Stomach smooth muscle (tissue), 2 donors: Measurements from ENCODE around the gene PLAC1.

Experiments used
- H3K27ac ChIP-seq: one replicate; pipeline ENCODE4 v1.7.0; 2013; ENCODE audit warnings: mild to moderate bottlenecking, low read length, inconsistent platforms
- H3K27me3 ChIP-seq, 2 donors: one replicate each; pipeline ENCODE4 v1.7.0; 2013; ENCODE audit warnings: low read length in 2 of 2; ENCODE audit not compliant: insufficient read depth in 2 of 2, control insufficient read depth in 1 of 2
- H3K36me3 ChIP-seq, 2 donors: one replicate each; pipeline ENCODE4 v1.7.0; 2013; ENCODE audit warnings: low read length in 2 of 2; ENCODE audit not compliant: control insufficient read depth in 2 of 2, insufficient read depth in 2 of 2
- H3K4me1 ChIP-seq: one replicate; pipeline ENCODE4 v1.7.0; 2013; ENCODE audit warnings: low read length; ENCODE audit not compliant: control insufficient read depth, insufficient read depth
- H3K4me3 ChIP-seq, 2 donors: one replicate each; pipeline ENCODE4 v1.7.0; 2013; ENCODE audit warnings: low read length in 2 of 2
- H3K9ac ChIP-seq, 2 donors: one replicate each; pipeline ENCODE4 v1.7.0; 2013; ENCODE audit warnings: low read length in 2 of 2, mild to moderate bottlenecking in 1 of 2
- H3K9me3 ChIP-seq, 2 donors: one replicate each; pipeline ENCODE4 v1.7.0; 2013; ENCODE audit warnings: low read length in 2 of 2; ENCODE audit not compliant: control insufficient read depth in 2 of 2
- donor health status: healthy.
- donor health status: Pancreatic carcinoma.

PLAC1 gene

DNA sequence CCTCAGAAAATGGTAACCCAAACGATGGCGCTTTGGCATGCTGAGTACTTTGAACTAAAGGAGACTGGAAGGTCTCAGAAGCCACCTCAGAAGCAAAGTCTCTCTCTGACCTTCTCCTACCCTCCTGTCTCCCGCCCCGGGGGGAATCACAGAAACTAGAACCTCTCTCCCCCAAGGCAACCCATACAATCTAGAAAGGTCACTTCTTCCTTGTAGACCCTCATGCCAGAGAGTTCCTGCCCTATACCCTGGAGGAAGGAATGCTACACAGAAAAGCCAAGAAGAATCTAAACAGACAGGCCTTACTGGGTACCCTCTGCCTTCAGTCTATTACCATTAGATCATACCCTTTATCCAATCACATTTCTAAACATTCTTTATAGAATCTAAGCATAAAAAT is 8.5 kb downstream of the PLAC1 start:
- H3K27me3 ChIP-seq: peaks cover 0 to 19% of the 10 kb centered on the region in 2 donors
- H3K4me1 ChIP-seq: no peaks in the 10 kb centered on the region
- H3K4me3 ChIP-seq: no peak overlapping the region
- H3K9me3 ChIP-seq: no peaks in the 10 kb centered on the region
- no peak overlapping the region for H3K9ac ChIP-seq
- no peak overlapping the region for H3K27ac ChIP-seq
- no peaks in the 10 kb centered on the region for H3K36me3 ChIP-seq

DNA sequence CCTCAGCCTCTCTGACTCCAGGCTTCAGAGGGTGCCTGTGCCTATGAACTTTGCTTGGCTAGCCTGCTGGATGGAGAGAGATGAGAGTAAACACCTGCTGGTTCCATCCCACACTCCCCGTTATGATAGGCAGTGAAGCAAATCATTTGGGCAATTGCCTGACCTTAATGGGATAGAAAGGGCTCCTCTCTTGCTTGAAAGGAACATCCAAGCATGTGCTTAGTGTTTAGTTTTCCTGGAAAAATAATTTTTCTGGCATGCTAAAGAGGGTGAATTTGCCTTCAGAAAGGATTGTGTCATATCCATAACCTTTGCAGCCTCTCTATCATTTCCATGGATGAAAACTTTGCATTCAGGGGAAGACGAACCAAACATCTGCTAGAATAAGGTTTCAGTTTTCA is 10.8 kb downstream of the PLAC1 start:
- Histone ChIP-seq H3K36me3 (no peaks in the 10 kb centered on the region), H3K4me3 (no peak overlapping the region), H3K9me3 (no peaks in the 10 kb centered on the region), H3K9ac (no peak overlapping the region), H3K4me1 (no peaks in the 10 kb centered on the region), H3K27ac (no peak overlapping the region), H3K27me3 (peaks cover 0 to 16% of the 10 kb centered on the region in 2 donors)

GRCh38 chrX:134646691-134647090 is 11.6 kb downstream of the PLAC1 start:
- no peaks in the 10 kb centered on the region for H3K9me3 ChIP-seq
- H3K36me3 ChIP-seq: no peaks in the 10 kb centered on the region
- H3K27ac ChIP-seq: no peak overlapping the region
- H3K27me3 ChIP-seq: peaks cover 0 to 14% of the 10 kb centered on the region in 2 donors
- no peaks in the 10 kb centered on the region for H3K4me1 ChIP-seq
- H3K4me3 ChIP-seq: no peak overlapping the region
- no peak overlapping the region for H3K9ac ChIP-seq

- Histone ChIP-seq H3K27me3 (peaks cover 0 to 16% of the 10 kb centered on the region in 2 donors), H3K36me3 (no peaks in the 10 kb centered on the region), H3K9me3 (no peaks in the 10 kb centered on the region), H3K4me3 (no peak overlapping the region), H3K4me1 (no peaks in the 10 kb centered on the region), H3K27ac (no peak overlapping the region), H3K9ac (no peak overlapping the region)
Observed at GRCh38 chrX:134645936-134646543, 12.2 kb downstream of the PLAC1 start.

- H3K4me1 ChIP-seq: no peaks in the 10 kb centered on the region
- peaks cover 0 to 10% of the 10 kb centered on the region in 2 donors for H3K27me3 ChIP-seq
- H3K4me3 ChIP-seq: no peak overlapping the region
- H3K36me3 ChIP-seq: no peaks in the 10 kb centered on the region
- no peak overlapping the region for H3K9ac ChIP-seq
- H3K9me3 ChIP-seq: no peaks in the 10 kb centered on the region
- H3K27ac ChIP-seq: no peak overlapping the region
Observed at GRCh38 chrX:134642386-134642785, 15.9 kb downstream of the PLAC1 start.

DNA sequence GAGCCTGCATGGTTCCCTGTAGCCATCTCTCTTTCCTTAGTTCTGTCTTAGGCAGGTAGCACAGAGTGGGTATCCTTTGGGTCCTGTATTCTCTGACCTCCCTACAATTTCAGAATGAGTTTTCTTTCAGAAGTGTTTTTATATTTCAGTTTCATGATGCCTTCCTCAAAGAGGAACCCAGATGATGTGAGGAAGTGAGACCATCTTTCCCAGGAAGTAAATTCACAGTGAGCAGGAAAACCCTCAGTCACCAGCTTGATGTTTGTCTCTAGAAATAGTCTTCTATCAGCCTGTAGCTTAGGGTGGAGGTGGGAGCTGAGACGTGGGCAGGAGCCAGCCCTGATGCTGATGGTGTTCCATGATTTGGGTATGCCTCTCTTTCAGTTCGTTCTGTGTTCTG is 16.9 kb downstream of the PLAC1 start:
- Histone ChIP-seq H3K4me1 (no peaks in the 10 kb centered on the region), H3K27me3 (peaks cover 0 to 3% of the 10 kb centered on the region in 2 donors), H3K9ac (no peak overlapping the region), H3K36me3 (no peaks in the 10 kb centered on the region), H3K9me3 (no peaks in the 10 kb centered on the region), H3K4me3 (no peak overlapping the region), H3K27ac (no peak overlapping the region)

GRCh38 chrX:134640914-134641313 is 17.4 kb downstream of the PLAC1 start:
- Histone ChIP-seq H3K9ac (no peak overlapping the region), H3K4me1 (no peaks in the 10 kb centered on the region), H3K4me3 (no peak overlapping the region), H3K36me3 (no peaks in the 10 kb centered on the region), H3K9me3 (no peaks in the 10 kb centered on the region), H3K27ac (no peak overlapping the region), H3K27me3 (peaks cover 0 to 3% of the 10 kb centered on the region in 2 donors)

- Histone ChIP-seq H3K36me3 (no peaks in the 10 kb centered on the region), H3K4me3 (no peak overlapping the region), H3K9ac (no peak overlapping the region), H3K9me3 (no peaks in the 10 kb centered on the region), H3K27me3 (peaks cover 0 to 8% of the 10 kb centered on the region in 2 donors), H3K27ac (no peak overlapping the region), H3K4me1 (no peaks in the 10 kb centered on the region)
Observed at GRCh38 chrX:134636851-134637250, 21.4 kb downstream of the PLAC1 start.

- Histone ChIP-seq H3K36me3 (no peaks in the 10 kb centered on the region), H3K27ac (no peak overlapping the region), H3K9ac (no peak overlapping the region), H3K9me3 (no peaks in the 10 kb centered on the region), H3K4me3 (no peak overlapping the region), H3K4me1 (no peaks in the 10 kb centered on the region), H3K27me3 (peaks cover 0 to 9% of the 10 kb centered on the region in 2 donors)
Observed at GRCh38 chrX:134634691-134635090, 23.6 kb downstream of the PLAC1 start.

DNA sequence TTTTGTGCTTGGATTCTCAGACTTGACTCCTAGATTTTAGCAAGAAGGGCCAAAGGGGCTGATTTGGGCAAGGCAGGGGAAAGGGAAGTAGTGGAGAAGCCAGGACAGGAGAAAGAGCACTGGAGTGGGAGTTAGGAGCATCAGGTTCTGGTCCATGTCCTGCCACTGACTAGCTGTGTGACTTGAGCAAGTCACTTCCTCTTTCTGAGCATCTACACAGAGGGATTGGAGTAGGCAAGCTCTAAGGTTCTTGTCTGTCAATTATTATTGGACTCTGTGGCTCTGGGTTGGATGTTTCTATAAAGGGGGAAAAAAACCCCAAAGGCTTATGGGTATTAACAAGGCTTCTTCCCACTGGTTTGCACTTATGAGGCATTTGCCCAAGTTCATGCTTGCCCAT is 24.4 kb downstream of the PLAC1 start:
- no peaks in the 10 kb centered on the region for H3K4me1 ChIP-seq
- H3K27ac ChIP-seq: no peak overlapping the region
- peaks cover 0 to 9% of the 10 kb centered on the region in 2 donors for H3K27me3 ChIP-seq
- H3K9me3 ChIP-seq: no peaks in the 10 kb centered on the region
- no peaks in the 10 kb centered on the region for H3K36me3 ChIP-seq
- H3K9ac ChIP-seq: no peak overlapping the region
- no peak overlapping the region for H3K4me3 ChIP-seq

DNA sequence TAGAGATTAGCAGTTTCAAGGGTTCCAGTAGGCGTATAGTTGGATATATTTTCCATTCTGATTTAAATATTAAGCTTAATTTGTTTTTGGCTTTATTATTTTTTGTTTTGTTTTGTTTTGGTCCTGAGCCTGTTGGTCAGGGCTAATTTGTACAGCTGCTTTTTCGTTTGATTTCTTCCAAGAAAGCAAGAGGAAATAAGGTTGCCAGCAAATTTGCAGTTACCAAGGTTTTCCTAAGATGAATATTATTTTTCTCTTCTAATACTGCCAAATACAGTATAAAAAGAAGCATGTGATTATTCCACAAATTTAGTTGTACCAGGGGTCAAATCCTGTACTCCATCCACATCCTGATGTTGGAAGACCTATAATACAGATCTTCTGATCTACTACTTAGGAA is 24.9 kb downstream of the PLAC1 start:
- H3K9me3 ChIP-seq: no peaks in the 10 kb centered on the region
- H3K36me3 ChIP-seq: no peaks in the 10 kb centered on the region
- no peaks in the 10 kb centered on the region for H3K4me1 ChIP-seq
- no peak overlapping the region for H3K9ac ChIP-seq
- H3K4me3 ChIP-seq: no peak overlapping the region
- H3K27ac ChIP-seq: no peak overlapping the region
- H3K27me3 ChIP-seq: peaks cover 0 to 9% of the 10 kb centered on the region in 2 donors
